Measurements from ENCODE around the gene TKTL1. TPM values are rescaled to one million over a fixed set of nuclear protein-coding genes. Genes with fewer than 3 reads are reported as not detected.

Gene TKTL1
- total and polyA plus RNA-seq, 2 of the 4 experiments (the other 2 are of a cell fraction), result not detected

- H3K4me1 ChIP-seq (ENCODE audit: control insufficient read depth, insufficient read depth, low read length), result no peaks in the 10 kb centered on the region
- H2BK5ac ChIP-seq (ENCODE audit: low read depth, low read length, poor library complexity, severe bottlenecking), result no peak overlapping the region
- H3K27me3 ChIP-seq (ENCODE audit: control insufficient read depth, insufficient read depth, low read length), result peaks cover 24% of the 10 kb centered on the region
- no TSS peak for BruUV-seq (replicated peaks)
- 67% methylated on average over 3 of the region's 7 CpGs; no CpG with 5 or more reads in 1 of the 2 experiments for WGBS, 2 experiments (ENCODE audit: extremely low coverage in 2 of 2, insufficient read length in 1 of 2)
- dilution Hi-C loops (cut with HindIII; ENCODE audit: low sequenced_read_pairs, unreplicated experiment), result no loop called here
- POLR2A ChIA-PET (ENCODE audit: unreplicated experiment), result no interaction called here
- no peak overlapping the region for H2BK20ac ChIP-seq (ENCODE audit: low read depth, low read length)
- no peak overlapping the region for H2BK15ac ChIP-seq (ENCODE audit: low read depth, low read length)
- in situ Hi-C loops (cut with MboI; ENCODE audit: low sequenced_read_pairs), result no loop called here
- no peak overlapping the region for H2BK120ac ChIP-seq (ENCODE audit: low read depth, low read length)
- H3K27ac ChIP-seq (ENCODE audit: insufficient read depth, low read length), result no peak overlapping the region
- CTCF ChIA-PET, result no interaction called here
- no peaks in the 10 kb centered on the region for H3K36me3 ChIP-seq (ENCODE audit: control insufficient read depth, insufficient read depth, low read length)
- no peak overlapping the region for H3K18ac ChIP-seq (ENCODE audit: low read depth, low read length)
- no peak overlapping the region for H3K9ac ChIP-seq (ENCODE audit: low read depth, low read length)
- H3K9me1 ChIP-seq (ENCODE audit: insufficient read depth, low read length), result no peaks in the 10 kb centered on the region
- H4K8ac ChIP-seq (ENCODE audit: low read depth in 2 of 2, low read length in 2 of 2), result no peak overlapping the region
- H3K56ac ChIP-seq (ENCODE audit: extremely low read depth, insufficient read depth, low read length), result no peak overlapping the region
- H3K4ac ChIP-seq (ENCODE audit: low read depth, low read length), result no peak overlapping the region
- H4K20me1 ChIP-seq (ENCODE audit: insufficient read depth, low read length), result no peaks in the 10 kb centered on the region
- no peaks in the 10 kb centered on the region for H3K9me3 ChIP-seq (ENCODE audit: control insufficient read depth, insufficient read depth, low read length)
- H3K4me3 ChIP-seq (ENCODE audit: insufficient read depth, low read depth, low read length), result no peak overlapping the region
- no peak overlapping the region for H2AK9ac ChIP-seq (replicated peaks; ENCODE audit: low read depth, low read length, poor library complexity)
- peak; percentile 8 for DNase-seq
- H3K4me2 ChIP-seq (ENCODE audit: low read depth, low read length), result no peak overlapping the region
- no peak overlapping the region for H4K91ac ChIP-seq (ENCODE audit: insufficient read depth, low read depth, low read length)
- H3K79me1 ChIP-seq (ENCODE audit: low read depth in 1 of 2, low read length in 2 of 2), result no peaks in the 10 kb centered on the region
- no peak overlapping the region for H4K5ac ChIP-seq (ENCODE audit: low read depth, low read length)
- no peak overlapping the region for H3K14ac ChIP-seq (replicated peaks; ENCODE audit: low read depth, low read length)
- TF ChIP-seq RFX5 (IDR thresholded peaks at IDR 0.05; ENCODE audit: low read depth, low read length), result no peak
- peak; percentile 36 for TF ChIP-seq CTCF (conservative IDR thresholded peaks at IDR 0.05; ENCODE audit: low read depth, low read length)
- TF ChIP-seq CEBPB (IDR thresholded peaks at IDR 0.05; ENCODE audit: low read depth, low read length), result no peak
- H2AFZ ChIP-seq (replicated peaks; ENCODE audit: low read length, poor library complexity), result peak overlapping the region; percentile 66
- no peak overlapping the region for H3K23ac ChIP-seq (ENCODE audit: low read depth, low read length)
- H2AK5ac ChIP-seq (ENCODE audit: low read depth, low read length), result no peak overlapping the region
- intact Hi-C loops (cut with micrococcal nuclease), result no loop called here
- ATAC-seq (ENCODE audit: low read depth), result peak; percentile 81; the same call in 1 of the 2 replicates
Measured at GRCh38 chrX:154317391-154317995, 21.9 kb downstream of the TKTL1 start.
